ENCODE measurements around the gene CYLD. TPM values are rescaled to one million over a fixed set of nuclear protein-coding genes. Genes with fewer than 3 reads are reported as not detected.

CYLD gene
- total RNA-seq, 4 donors from 2014 or later, result 24.3 to 56.1 (median 30.0) TPM

- H3K36me3 ChIP-seq, result no peaks in the 10 kb centered on the region
- no peak overlapping the region for H3K27ac ChIP-seq
- DNase-seq, result no peak
- TF ChIP-seq CTCF (IDR thresholded peaks at IDR 0.05) (no peak), POLR2A (IDR thresholded peaks at IDR 0.05) (no peak)
- H3K4me3 ChIP-seq, result no peak overlapping the region
- H3K27me3 ChIP-seq, result no peaks in the 10 kb centered on the region
- H3K9me3 ChIP-seq, result no peaks in the 10 kb centered on the region
- no peaks in the 10 kb centered on the region for H3K4me1 ChIP-seq
Measured at GRCh38 chr16:50839920-50840729, 98.2 kb downstream of the CYLD start.

- no peak for TF ChIP-seq POLR2A (IDR thresholded peaks at IDR 0.05)
- Histone ChIP-seq H3K36me3 (no peaks in the 10 kb centered on the region), H3K9me3 (no peaks in the 10 kb centered on the region), H3K27me3 (no peaks in the 10 kb centered on the region), H3K4me1 (no peaks in the 10 kb centered on the region), H3K27ac (no peak overlapping the region), H3K4me3 (peak overlapping the region in 3 of 4 donors; percentile 29 to 34 (median 30))
- DNase-seq, result no peak
Measured at GRCh38 chr16:50841081-50841886, 99.4 kb downstream of the CYLD start.

GRCh38 chr16:50842013-50842505 is 100.2 kb downstream of the CYLD start:
- Histone ChIP-seq H3K27ac (no peak overlapping the region), H3K36me3 (no peaks in the 10 kb centered on the region), H3K27me3 (no peaks in the 10 kb centered on the region), H3K4me1 (no peaks in the 10 kb centered on the region), H3K9me3 (no peaks in the 10 kb centered on the region), H3K4me3 (no peak overlapping the region)
- TF ChIP-seq CTCF (IDR thresholded peaks at IDR 0.05) (no peak), POLR2A (IDR thresholded peaks at IDR 0.05) (no peak)
- DNase-seq, result no peak

GRCh38 chr16:50842589-50842988 is 100.7 kb downstream of the CYLD start:
- H3K27me3 ChIP-seq, result no peaks in the 10 kb centered on the region
- no peak overlapping the region for H3K27ac ChIP-seq
- no peak for TF ChIP-seq CTCF (IDR thresholded peaks at IDR 0.05)
- TF ChIP-seq POLR2A (IDR thresholded peaks at IDR 0.05), result no peak
- H3K9me3 ChIP-seq, result no peaks in the 10 kb centered on the region
- no peaks in the 10 kb centered on the region for H3K36me3 ChIP-seq
- no peak overlapping the region for H3K4me3 ChIP-seq
- no peaks in the 10 kb centered on the region for H3K4me1 ChIP-seq
- no peak for DNase-seq

GRCh38 chr16:50844840-50845239 is 103.0 kb downstream of the CYLD start:
- Histone ChIP-seq H3K27me3 (no peaks in the 10 kb centered on the region), H3K27ac (no peak overlapping the region), H3K4me1 (no peaks in the 10 kb centered on the region), H3K9me3 (no peaks in the 10 kb centered on the region), H3K36me3 (no peaks in the 10 kb centered on the region), H3K4me3 (no peak overlapping the region)
- no peak for DNase-seq
- TF ChIP-seq POLR2A (IDR thresholded peaks at IDR 0.05) (no peak), CTCF (IDR thresholded peaks at IDR 0.05) (no peak)

- TF ChIP-seq CTCF (IDR thresholded peaks at IDR 0.05), result no peak
- no peak for TF ChIP-seq POLR2A (IDR thresholded peaks at IDR 0.05)
- no peaks in the 10 kb centered on the region for H3K36me3 ChIP-seq
- H3K27ac ChIP-seq, result no peak overlapping the region
- DNase-seq, result no peak
- H3K4me3 ChIP-seq, result no peak overlapping the region
- no peaks in the 10 kb centered on the region for H3K4me1 ChIP-seq
- H3K9me3 ChIP-seq, result no peaks in the 10 kb centered on the region
- no peaks in the 10 kb centered on the region for H3K27me3 ChIP-seq
Measured at GRCh38 chr16:50845296-50845695, 103.4 kb downstream of the CYLD start.
